Mucosa of rectum (tissue), 2 donors: Measurements from ENCODE around the gene COPS2.

ENCODE experiments used
- H3K27ac ChIP-seq, 2 donors: one replicate each; pipeline ENCODE4 v1.7.0; 2013; ENCODE audit warnings: inconsistent platforms in 2 of 2, low read depth in 2 of 2, low read length in 2 of 2
- H3K27me3 ChIP-seq, 2 donors: one replicate each; pipeline ENCODE4 v1.7.0; 2013; ENCODE audit warnings: low read length in 2 of 2; ENCODE audit not compliant: control insufficient read depth in 2 of 2, insufficient read depth in 2 of 2
- H3K36me3 ChIP-seq, 2 donors: one replicate each; pipeline ENCODE4 v1.7.0; 2013; ENCODE audit warnings: low read length in 2 of 2; ENCODE audit not compliant: control insufficient read depth in 2 of 2, insufficient read depth in 2 of 2
- H3K4me1 ChIP-seq, 2 donors: one replicate each; pipeline ENCODE4 v1.7.0; 2013; ENCODE audit warnings: low read length in 2 of 2, mild to moderate bottlenecking in 1 of 2; ENCODE audit not compliant: control insufficient read depth in 2 of 2, insufficient read depth in 2 of 2
- H3K4me3 ChIP-seq, 2 donors: one replicate each; pipeline ENCODE4 v1.7.0; 2013; ENCODE audit warnings: low read length in 2 of 2
- H3K9ac ChIP-seq, 2 donors: one replicate each; pipeline ENCODE4 v1.7.0; 2013; ENCODE audit warnings: low read length in 2 of 2, low read depth in 1 of 2, mild to moderate bottlenecking in 1 of 2
- H3K9me3 ChIP-seq, 2 donors: one replicate each; pipeline ENCODE4 v1.7.0; 2013; ENCODE audit warnings: low read length in 2 of 2; ENCODE audit not compliant: control insufficient read depth in 2 of 2
- donor health status: healthy.
- donor health status: Normal muscosa, but diverticular disease.

COPS2 gene

DNA sequence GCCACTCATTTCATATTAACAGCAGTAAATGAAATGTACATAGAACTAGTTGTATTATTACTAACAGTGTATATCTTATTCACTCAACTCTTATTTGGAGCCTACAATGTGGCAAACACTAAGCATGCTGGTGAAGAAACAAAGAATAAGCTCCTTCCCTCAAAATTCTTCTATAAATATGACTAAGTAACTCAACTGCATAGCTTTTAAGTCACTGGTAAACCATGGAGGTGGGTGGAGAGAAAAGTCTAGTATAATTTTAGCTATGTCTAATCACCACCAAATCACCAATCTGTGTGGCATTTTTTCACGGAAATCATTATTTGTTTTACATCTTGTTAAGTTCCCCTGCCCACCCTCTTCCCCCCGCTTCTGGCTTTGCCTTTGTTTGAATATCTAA is 17.5 kb downstream of the COPS2 start:
- H3K9ac ChIP-seq, result no peak overlapping the region
- H3K4me1 ChIP-seq, result no peaks in the 10 kb centered on the region
- peaks cover 63 to 64% of the 10 kb centered on the region in 2 donors for H3K36me3 ChIP-seq
- H3K9me3 ChIP-seq, result no peaks in the 10 kb centered on the region
- H3K27ac ChIP-seq, result no peak overlapping the region
- H3K27me3 ChIP-seq, result no peaks in the 10 kb centered on the region
- no peak overlapping the region for H3K4me3 ChIP-seq

DNA sequence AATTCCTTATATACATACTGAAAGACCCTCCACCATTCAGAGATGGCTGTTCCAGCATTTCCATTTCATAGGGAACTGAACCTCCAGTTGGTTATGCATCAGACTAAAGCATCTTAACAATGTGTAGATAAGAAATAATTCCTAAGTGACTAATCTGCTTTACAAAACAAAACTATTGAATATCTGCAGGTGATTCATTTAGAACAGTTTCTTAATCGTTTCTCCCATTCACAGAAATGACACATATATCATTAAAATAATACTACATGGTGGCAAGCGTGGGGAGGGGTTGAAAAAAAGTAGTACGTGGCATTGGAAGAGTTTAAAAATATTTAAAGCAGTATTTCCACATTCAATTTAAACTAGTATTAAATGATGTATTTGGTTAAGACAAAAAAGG is 19.5 kb downstream of the COPS2 start:
- Histone ChIP-seq H3K4me3 (no peak overlapping the region), H3K9ac (no peak overlapping the region), H3K36me3 (peaks cover 51 to 55% of the 10 kb centered on the region in 2 donors)

DNA sequence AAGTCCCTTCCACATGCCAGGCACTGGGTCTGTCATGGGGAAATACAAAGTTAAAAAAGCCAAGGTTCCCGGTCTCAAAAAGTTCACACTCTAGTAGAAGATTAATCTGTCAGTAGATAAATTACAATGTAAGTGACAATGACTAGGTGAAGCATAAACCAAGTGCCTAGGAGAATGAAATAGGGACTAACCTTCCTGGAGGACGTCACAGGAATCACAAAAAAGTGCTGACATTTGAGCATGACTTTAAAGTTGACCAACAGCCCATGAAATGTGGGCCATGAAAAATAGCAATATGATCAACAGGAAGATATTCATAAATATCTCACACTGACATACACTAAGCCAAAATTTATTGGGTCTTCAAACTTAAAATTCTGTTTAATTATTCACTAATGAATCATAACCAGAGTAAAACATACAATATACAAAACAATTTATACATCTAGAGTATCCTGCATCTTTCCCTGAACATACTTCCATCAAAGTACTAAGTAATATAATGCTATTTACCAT is 20.0 kb downstream of the COPS2 start:
- no peak overlapping the region for H3K27ac ChIP-seq
- no peaks in the 10 kb centered on the region for H3K9me3 ChIP-seq
- no peaks in the 10 kb centered on the region for H3K27me3 ChIP-seq
- H3K36me3 ChIP-seq, result peaks cover 49 to 56% of the 10 kb centered on the region in 2 donors
- no peak overlapping the region for H3K9ac ChIP-seq
- no peaks in the 10 kb centered on the region for H3K4me1 ChIP-seq
- no peak overlapping the region for H3K4me3 ChIP-seq

More for the DNA sequence above, 19.5 kb downstream of the COPS2 start:
- Histone ChIP-seq H3K4me1 (no peaks in the 10 kb centered on the region), H3K27ac (no peak overlapping the region), H3K9me3 (no peaks in the 10 kb centered on the region), H3K27me3 (no peaks in the 10 kb centered on the region)

DNA sequence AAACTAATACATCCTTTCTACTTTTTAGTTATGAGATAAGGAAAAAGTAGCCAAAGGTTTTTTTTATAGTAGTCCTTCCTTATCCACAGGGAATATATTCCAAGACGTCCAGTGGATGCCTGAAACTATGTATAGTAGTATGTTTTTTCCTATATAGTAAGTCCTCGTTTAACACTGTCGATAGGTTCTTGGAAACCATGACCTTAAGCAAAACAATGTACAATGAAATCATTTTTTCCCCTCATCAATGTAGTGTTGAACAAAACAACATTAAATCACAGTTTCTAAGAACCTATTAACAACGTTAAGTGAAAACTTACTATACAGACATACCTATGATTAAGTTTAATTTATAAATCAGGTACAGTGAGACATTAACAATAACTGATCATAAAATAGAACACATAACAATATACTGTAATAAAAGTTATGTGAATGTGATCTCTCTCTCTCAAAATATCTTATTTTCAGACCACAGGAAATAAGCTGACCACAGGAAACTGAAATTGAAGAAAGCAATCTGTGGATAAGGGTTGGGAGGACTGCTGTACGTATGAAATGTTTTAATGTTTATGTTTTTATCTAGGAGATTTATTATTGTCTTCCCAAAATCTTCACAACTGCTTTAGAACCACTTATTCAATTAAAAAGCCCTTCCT is 20.6 kb downstream of the COPS2 start:
- no peaks in the 10 kb centered on the region for H3K27me3 ChIP-seq
- peaks cover 53 to 61% of the 10 kb centered on the region in 2 donors for H3K36me3 ChIP-seq
- H3K9ac ChIP-seq, result no peak overlapping the region
- no peaks in the 10 kb centered on the region for H3K4me1 ChIP-seq
- H3K27ac ChIP-seq, result no peak overlapping the region
- no peak overlapping the region for H3K4me3 ChIP-seq
- no peaks in the 10 kb centered on the region for H3K9me3 ChIP-seq

DNA sequence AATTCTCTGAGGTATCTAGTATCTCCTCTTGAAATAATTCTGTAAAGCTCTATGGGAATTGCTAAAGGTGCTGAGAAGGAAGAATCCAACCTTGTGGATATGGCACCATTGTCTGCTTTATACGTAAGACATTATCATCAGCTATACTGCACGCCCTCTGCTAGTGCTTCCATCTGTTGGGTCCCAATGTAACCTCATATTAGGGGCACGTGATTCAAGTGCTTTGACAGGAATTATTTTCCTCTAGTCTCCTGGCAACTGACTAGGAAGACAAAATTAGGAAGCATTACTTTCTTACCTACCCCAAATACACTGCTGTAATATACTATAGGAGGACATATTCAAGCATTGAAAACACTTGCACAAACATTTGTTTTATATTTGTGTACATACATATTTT is 24.0 kb downstream of the COPS2 start:
- Histone ChIP-seq H3K27me3 (no peaks in the 10 kb centered on the region), H3K4me3 (no peak overlapping the region), H3K9me3 (no peaks in the 10 kb centered on the region), H3K4me1 (no peaks in the 10 kb centered on the region), H3K36me3 (peaks cover 47 to 62% of the 10 kb centered on the region in 2 donors), H3K27ac (no peak overlapping the region), H3K9ac (no peak overlapping the region)

DNA sequence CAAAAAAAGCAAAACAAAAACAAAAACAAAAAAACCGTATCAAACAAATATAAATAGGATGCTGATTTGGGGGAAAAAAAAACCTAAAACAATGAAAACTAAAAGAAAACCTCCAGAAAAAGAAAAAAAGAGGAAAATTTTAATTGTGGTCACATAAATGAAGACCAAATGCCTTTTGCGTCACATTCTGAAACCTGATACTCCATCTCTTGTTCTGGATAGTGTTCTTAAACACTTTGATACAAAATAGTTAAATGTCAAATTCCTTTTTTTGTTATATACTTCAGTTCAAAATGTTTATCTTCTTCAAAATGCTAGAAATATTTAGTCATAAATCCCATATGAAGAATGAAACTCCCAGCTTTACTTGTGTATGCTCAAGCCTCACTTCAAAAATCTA is 31.0 kb downstream of the COPS2 start:
- Histone ChIP-seq H3K36me3 (peaks cover 15 to 21% of the 10 kb centered on the region in 2 donors), H3K27ac (no peak overlapping the region), H3K4me3 (no peak overlapping the region), H3K27me3 (no peaks in the 10 kb centered on the region), H3K9me3 (no peaks in the 10 kb centered on the region), H3K9ac (no peak overlapping the region), H3K4me1 (no peaks in the 10 kb centered on the region)

DNA sequence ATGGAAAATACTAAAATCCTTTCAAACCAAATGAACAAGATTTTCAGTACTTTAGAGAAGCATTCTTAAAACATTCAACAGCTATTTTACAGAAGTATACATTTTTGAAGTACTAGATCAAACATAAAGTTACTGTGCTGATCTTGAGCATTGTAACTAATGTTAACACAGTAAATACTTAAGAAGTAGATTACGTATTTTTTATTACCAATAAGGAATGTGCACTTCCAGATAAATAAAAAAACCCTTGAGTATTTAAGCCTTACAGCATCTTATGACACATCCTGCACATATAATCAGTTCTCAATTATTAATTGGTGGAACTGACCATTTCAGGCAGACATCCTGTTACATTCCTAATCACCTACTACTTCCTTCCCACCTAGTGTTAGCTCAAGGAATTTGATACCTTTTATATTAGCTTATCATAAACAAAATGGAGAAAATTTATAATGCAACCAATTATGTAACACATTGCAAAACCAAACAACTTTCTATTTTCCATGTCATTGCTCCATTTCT is 32.8 kb downstream of the COPS2 start:
- H3K27me3 ChIP-seq, result no peaks in the 10 kb centered on the region
- H3K9me3 ChIP-seq, result no peaks in the 10 kb centered on the region
- no peak overlapping the region for H3K9ac ChIP-seq
- no peak overlapping the region for H3K4me3 ChIP-seq
- H3K36me3 ChIP-seq, result peaks cover 5 to 6% of the 10 kb centered on the region in 2 donors
- no peaks in the 10 kb centered on the region for H3K4me1 ChIP-seq
- no peak overlapping the region for H3K27ac ChIP-seq

DNA sequence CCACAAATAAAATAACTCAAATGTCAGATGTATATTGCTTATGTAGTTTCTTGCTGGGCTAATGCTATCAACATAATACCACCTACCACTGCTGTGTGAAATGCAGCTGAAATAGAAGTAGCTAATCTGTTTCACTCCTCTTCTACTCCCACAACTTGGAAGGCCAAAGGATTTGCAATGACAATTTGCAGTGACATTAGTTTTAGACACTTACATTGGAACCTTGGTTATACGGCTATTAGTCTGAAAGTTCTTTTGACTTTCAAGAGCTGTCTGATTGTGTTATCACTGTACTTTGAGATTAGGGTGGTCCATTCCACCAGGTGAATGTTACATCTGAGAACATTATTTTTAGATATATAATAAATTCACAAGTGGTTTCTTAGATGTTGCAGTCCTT is 33.5 kb downstream of the COPS2 start:
- Histone ChIP-seq H3K4me1 (no peaks in the 10 kb centered on the region), H3K27ac (no peak overlapping the region), H3K9me3 (no peaks in the 10 kb centered on the region), H3K27me3 (no peaks in the 10 kb centered on the region), H3K9ac (no peak overlapping the region), H3K36me3 (peaks cover 0 to 2% of the 10 kb centered on the region in 2 donors), H3K4me3 (no peak overlapping the region)

DNA sequence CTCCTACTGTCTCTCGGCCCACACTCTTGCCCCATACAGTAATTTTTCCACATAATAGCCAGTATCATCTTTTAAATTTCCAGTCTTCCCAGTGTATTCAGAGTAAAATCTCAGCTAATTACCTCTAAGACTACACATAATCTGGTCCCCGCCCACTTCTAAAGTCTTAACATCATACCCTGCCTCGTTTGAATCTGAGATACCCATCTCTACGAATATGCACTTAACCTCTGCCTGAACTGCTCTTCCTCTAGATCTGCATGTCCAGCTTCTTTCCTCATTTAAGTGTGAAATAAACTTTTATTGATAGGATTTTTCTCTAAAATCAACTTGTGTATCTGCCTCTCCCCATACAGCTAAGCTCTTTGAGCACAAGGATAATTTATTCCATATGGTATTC is 34.6 kb downstream of the COPS2 start:
- H3K36me3 ChIP-seq, result peaks cover 0 to 2% of the 10 kb centered on the region in 2 donors
- H3K4me3 ChIP-seq, result no peak overlapping the region
- H3K4me1 ChIP-seq, result no peaks in the 10 kb centered on the region

DNA sequence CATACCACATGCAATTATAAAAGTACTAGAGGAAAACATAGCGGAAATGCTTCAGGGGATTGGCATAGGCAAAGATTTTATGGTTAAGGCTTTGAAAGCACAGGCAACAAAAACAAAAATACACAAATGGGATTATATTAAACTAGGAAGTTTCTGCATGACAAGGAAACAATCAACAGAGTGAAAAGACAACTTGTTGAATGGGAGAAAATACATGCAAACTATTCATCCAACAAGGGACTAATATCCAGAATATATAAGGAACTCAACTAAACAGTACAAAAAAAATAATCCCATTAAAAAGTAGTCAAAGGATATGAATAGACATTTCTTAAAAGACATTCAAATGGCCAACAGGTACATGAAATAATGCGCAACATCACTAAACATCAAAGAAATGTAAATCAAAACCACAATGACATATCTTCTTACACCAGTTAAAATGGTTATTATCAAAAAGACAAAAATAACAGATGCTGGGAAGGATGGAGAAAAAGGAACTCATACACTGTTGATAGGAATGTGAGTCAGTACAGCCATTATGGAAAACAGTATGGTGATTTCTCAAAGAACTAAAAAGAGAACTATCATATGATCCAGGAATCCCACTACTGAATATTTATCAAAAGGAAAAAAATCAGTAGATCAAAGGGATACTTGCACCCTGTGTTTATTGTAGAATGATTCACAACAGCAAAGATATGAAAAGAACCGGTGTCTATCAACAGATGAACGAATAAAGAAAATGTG is 39.1 kb downstream of the COPS2 start:
- Histone ChIP-seq H3K4me1 (no peaks in the 10 kb centered on the region), H3K9me3 (peaks cover 0 to 4% of the 10 kb centered on the region in 2 donors), H3K27ac (no peak overlapping the region), H3K36me3 (peaks cover 3 to 7% of the 10 kb centered on the region in 2 donors), H3K4me3 (no peak overlapping the region), H3K27me3 (no peaks in the 10 kb centered on the region), H3K9ac (no peak overlapping the region)

More for the DNA sequence above, 34.6 kb downstream of the COPS2 start:
- no peaks in the 10 kb centered on the region for H3K27me3 ChIP-seq
- no peaks in the 10 kb centered on the region for H3K9me3 ChIP-seq
- H3K9ac ChIP-seq, result no peak overlapping the region
- no peak overlapping the region for H3K27ac ChIP-seq
